Spleen (tissue), 7 donors: ENCODE data around the gene RBM10.

Source experiments
- POLR2A ChIP-seq, 3 donors: fragments of 450-650 bp; IDR thresholded peaks; one replicate each; pipeline ENCODE4 v1.5.1; 2017; ENCODE audit warnings: antibody characterized with exemption in 3 of 3, mild to moderate bottlenecking in 1 of 3
- TF ChIP-seq, protein P1 (sequence below), 11 experiments: fragments of 200-600 bp in 7 of 11; fragments of 450-650 bp in 4 of 11; sonication (generic) in 4 of 11; IDR thresholded peaks in 8 of 11; conservative IDR thresholded peaks in 3 of 11; 1 replicate in 7 of 11; 2 replicates in 4 of 11; pipeline versions ENCODE4 v1.4.0 to v1.8.0; 2016 to 2021; ENCODE audit warnings: antibody characterized with exemption in 11 of 11, inconsistent platforms in 4 of 11, mild to moderate bottlenecking in 1 of 11
- donor health status: DM: no; HTN: no; CAD: no; lungs with moderate emphysema.
- donor health status: DM: no; HTN: no; CAD: no.
- donor health status: DM: no; HTN: no; CAD: no.

DNA sequence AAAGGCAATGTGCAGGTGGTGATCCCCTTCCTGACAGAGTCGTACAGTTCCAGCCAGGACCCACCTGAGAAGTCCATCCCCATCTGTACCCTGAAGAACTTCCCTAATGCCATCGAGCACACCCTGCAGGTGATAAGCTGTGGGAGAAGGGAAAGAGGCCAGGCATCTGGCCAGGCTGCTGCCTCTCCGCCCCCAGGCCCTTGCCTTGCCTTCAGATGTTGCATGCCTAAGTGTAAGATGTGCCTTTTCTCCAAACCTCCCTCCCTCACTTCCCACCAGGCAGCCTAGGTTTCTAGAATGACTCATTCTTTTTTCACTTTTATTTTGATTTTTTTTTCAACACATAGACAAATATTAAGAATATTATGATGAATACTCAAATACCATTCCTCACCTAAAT lies 61.3 kb downstream of the RBM10 start:
- TF ChIP-seq, protein P1, sequence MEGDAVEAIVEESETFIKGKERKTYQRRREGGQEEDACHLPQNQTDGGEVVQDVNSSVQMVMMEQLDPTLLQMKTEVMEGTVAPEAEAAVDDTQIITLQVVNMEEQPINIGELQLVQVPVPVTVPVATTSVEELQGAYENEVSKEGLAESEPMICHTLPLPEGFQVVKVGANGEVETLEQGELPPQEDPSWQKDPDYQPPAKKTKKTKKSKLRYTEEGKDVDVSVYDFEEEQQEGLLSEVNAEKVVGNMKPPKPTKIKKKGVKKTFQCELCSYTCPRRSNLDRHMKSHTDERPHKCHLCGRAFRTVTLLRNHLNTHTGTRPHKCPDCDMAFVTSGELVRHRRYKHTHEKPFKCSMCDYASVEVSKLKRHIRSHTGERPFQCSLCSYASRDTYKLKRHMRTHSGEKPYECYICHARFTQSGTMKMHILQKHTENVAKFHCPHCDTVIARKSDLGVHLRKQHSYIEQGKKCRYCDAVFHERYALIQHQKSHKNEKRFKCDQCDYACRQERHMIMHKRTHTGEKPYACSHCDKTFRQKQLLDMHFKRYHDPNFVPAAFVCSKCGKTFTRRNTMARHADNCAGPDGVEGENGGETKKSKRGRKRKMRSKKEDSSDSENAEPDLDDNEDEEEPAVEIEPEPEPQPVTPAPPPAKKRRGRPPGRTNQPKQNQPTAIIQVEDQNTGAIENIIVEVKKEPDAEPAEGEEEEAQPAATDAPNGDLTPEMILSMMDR (IDR thresholded peaks at IDR 0.05 in 8 of 11, conservative IDR thresholded peaks at IDR 0.05 in 3 of 11), result no peak
- no peak for TF ChIP-seq POLR2A (IDR thresholded peaks at IDR 0.05)
